Measurements from ENCODE around the gene ALPI. TPM values are rescaled to one million over a fixed set of nuclear protein-coding genes. Genes with fewer than 3 reads are reported as not detected.
"Not testable (repeated sequence)": the region's sequence is repeated elsewhere in the genome, so short reads cannot be mapped to it uniquely, and the experiment has no call there.

The ALPI gene
- total and polyA plus RNA-seq, 9 of the 15 experiments (the other 6 are each of a cell fraction or from before 2014, with no cell fraction given): not detected

- Histone ChIP-seq H2AFZ (ENCODE audit: low read depth, low read length) (no peak overlapping the region), H3K27me3 (ENCODE audit: control insufficient read depth in 2 of 2, insufficient read depth in 2 of 2, low read length in 2 of 2) (peaks cover 0 to 34% of the 10 kb centered on the region in 2 experiments; a peak in 3 of 5 replicates), H3K27ac (ENCODE audit: extremely low read depth, low read depth, low read length) (no peak overlapping the region), H4K20me1 (replicated peaks; ENCODE audit: control insufficient read depth, insufficient read depth, low read length) (no peaks in the 10 kb centered on the region), H3K9me1 (ENCODE audit: control insufficient read depth, insufficient read depth, low read length) (no peaks in the 10 kb centered on the region), H3K36me3 (ENCODE audit: control insufficient read depth, insufficient read depth, low read length) (no peaks in the 10 kb centered on the region), H3K9ac (ENCODE audit: insufficient read depth in 1 of 2, low read depth in 2 of 2, low read length in 2 of 2) (no peak overlapping the region), H3K9me3 (replicated peaks; ENCODE audit: control insufficient read depth, insufficient read depth, low read depth, low read length) (no peaks in the 10 kb centered on the region), H3K79me2 (ENCODE audit: control insufficient read depth, insufficient read depth, low read length) (no peaks in the 10 kb centered on the region), H3K4me3 (no peak overlapping the region), H3K4me1 (replicated peaks in 1 of 2; ENCODE audit: control insufficient read depth in 2 of 2, insufficient read depth in 2 of 2, low read length in 2 of 2) (peaks cover 0 to 10% of the 10 kb centered on the region in 2 experiments; a peak in 1 of 5 replicates), H3K4me2 (ENCODE audit: insufficient read depth, low read length) (no peak overlapping the region)
- BruUV-seq (replicated peaks): no TSS peak
- in situ Hi-C loops (cut with MboI): no loop called here
- DNase-seq (ENCODE audit: extremely low read depth in 1 of 4, low spot score in 3 of 4): peak in 1 of 4 experiments; percentile 20
- TF ChIP-seq ADNP (tag; IDR thresholded peaks at IDR 0.05) (no peak), CTCF (IDR thresholded peaks at IDR 0.05 in 2 of 3, conservative IDR thresholded peaks at IDR 0.05 in 1 of 3; ENCODE audit: insufficient read depth in 2 of 3, low read depth in 1 of 3, low read length in 3 of 3) (peak; percentile 24 to 47 (median 34); a peak in 4 of 6 replicates), USF1 (CRISPR knock-in tag; IDR thresholded peaks at IDR 0.05) (peak; percentile 19; the same call in 1 of the 2 replicates)
- POLR2A ChIA-PET: interaction anchor here (0.7 kb wide), 1 partner anchor 889 kb away, joined by 4 read pairs; no protein-coding TSS in a partner anchor
- intact Hi-C loops (cut with micrococcal nuclease): loop anchor here (10.0 kb wide), 1 partner anchor 288 kb away; no protein-coding TSS in a partner anchor
- no peak for FAIRE-seq
- 16% methylated on average over 8 of the region's 16 CpGs for WGBS (ENCODE audit: insufficient coverage, low coverage, missing lambda C conversion rate)
- peak; percentile 92 for ATAC-seq
- CTCF ChIA-PET (ENCODE audit: low intra/inter-chr PET ratio): no interaction called here
Observed at GRCh38 chr2:232432598-232433184, 23.3 kb upstream of the ALPI start.

GRCh38 chr2:232433622-232434021 lies 22.3 kb upstream of the ALPI start:
- ATAC-seq; H3K4me1 ChIP-seq (replicated peaks in 1 of 2; ENCODE audit: control insufficient read depth in 2 of 2, insufficient read depth in 2 of 2, low read length in 2 of 2); in situ Hi-C loops (cut with MboI); FAIRE-seq; H3K36me3 ChIP-seq (ENCODE audit: control insufficient read depth, insufficient read depth, low read length); H2AFZ ChIP-seq (ENCODE audit: low read depth, low read length); H3K79me2 ChIP-seq (ENCODE audit: control insufficient read depth, insufficient read depth, low read length); BruUV-seq (replicated peaks); H3K9me1 ChIP-seq (ENCODE audit: control insufficient read depth, insufficient read depth, low read length); H3K9me3 ChIP-seq (replicated peaks; ENCODE audit: control insufficient read depth, insufficient read depth, low read depth, low read length); H4K20me1 ChIP-seq (replicated peaks; ENCODE audit: control insufficient read depth, insufficient read depth, low read length); H3K27ac ChIP-seq (ENCODE audit: extremely low read depth, low read depth, low read length); H3K4me3 ChIP-seq; CTCF ChIA-PET (ENCODE audit: low intra/inter-chr PET ratio); POLR2A ChIA-PET; H3K4me2 ChIP-seq (ENCODE audit: insufficient read depth, low read length); DNase-seq (ENCODE audit: extremely low read depth in 1 of 4, low spot score in 3 of 4); H3K9ac ChIP-seq (ENCODE audit: insufficient read depth in 1 of 2, low read depth in 2 of 2, low read length in 2 of 2): not testable (repeated sequence)
- WGBS (ENCODE audit: insufficient coverage, low coverage, missing lambda C conversion rate): 35% methylated on average over 6 of the region's 9 CpGs
- intact Hi-C loops (cut with micrococcal nuclease): loop anchor here (10.0 kb wide), 1 partner anchor 289 kb away; no protein-coding TSS in a partner anchor
- H3K27me3 ChIP-seq (ENCODE audit: control insufficient read depth in 2 of 2, insufficient read depth in 2 of 2, low read length in 2 of 2): peaks cover 0 to 38% of the 10 kb centered on the region in 2 experiments; a peak in 3 of 5 replicates

Data from K562 (cell line).